Progenitor cell of endocrine pancreas (in vitro differentiated cells): ENCODE results near the gene CFAP410. TPM values are rescaled to one million over a fixed set of nuclear protein-coding genes. Genes with fewer than 3 reads are reported as not detected.
A peak's percentile ranks its signal among the peaks of the same experiment; 100 is the strongest.

Source experiments
- DNase-seq: peaks from one replicate; pipeline ENCODE4 v3.0.0; 2021; ENCODE audit warnings: low spot score; ENCODE audit not compliant: unreplicated experiment
- H3K27ac Mint-ChIP-seq: 2 replicates; pipeline ENCODE4 v1.8.0; 2021; ENCODE audit warnings: mild to moderate bottlenecking, moderate library complexity, mixed read lengths
- H3K27me3 Mint-ChIP-seq: 2 replicates; pipeline ENCODE4 v1.8.0; 2021; ENCODE audit warnings: mixed read lengths
- H3K36me3 Mint-ChIP-seq: 2 replicates; pipeline ENCODE4 v1.8.0; 2022; ENCODE audit warnings: mixed read lengths; ENCODE audit not compliant: insufficient read depth
- H3K4me1 Mint-ChIP-seq: 2 replicates; pipeline ENCODE4 v1.8.0; 2021; ENCODE audit warnings: low read depth, mixed read lengths
- H3K4me3 Mint-ChIP-seq: 2 replicates; pipeline ENCODE4 v1.8.0; 2021; ENCODE audit warnings: low read depth, mild to moderate bottlenecking, moderate library complexity, mixed read lengths
- H3K9me3 Mint-ChIP-seq: 2 replicates; pipeline ENCODE4 v1.8.0; 2021; ENCODE audit warnings: low read depth, mixed read lengths
- CTCF ChIP-seq: fragments of 200-600 bp; sonication (generic); IDR thresholded peaks from one replicate; pipeline ENCODE4 v1.5.0; 2021; ENCODE audit warnings: antibody characterized with exemption, mild to moderate bottlenecking; ENCODE audit not compliant: unreplicated experiment
- total RNA-seq: library from RNA; stranded (reverse); gene quantifications from 2 replicates; pipeline ENCODE4 v1.2.1, GENCODE V29; 2021

Gene CFAP410
- total RNA-seq, 1 donor from 2014 or later, result 32.4 TPM

- Mint-ChIP-seq H3K27me3 (no peaks in the 10 kb centered on the region), H3K9me3 (no peaks in the 10 kb centered on the region), H3K4me3 (no peak overlapping the region), H3K27ac (no peak overlapping the region), H3K36me3 (peaks cover 5% of the 10 kb centered on the region), H3K4me1 (no peaks in the 10 kb centered on the region)
- no peak for DNase-seq
- TF ChIP-seq CTCF, result no peak
Observed at GRCh38 chr21:44313451-44313850, 25.7 kb downstream of the CFAP410 start.

GRCh38 chr21:44312716-44313115 is 26.5 kb downstream of the CFAP410 start:
- no peak for DNase-seq
- Mint-ChIP-seq H3K36me3 (peaks cover 9% of the 10 kb centered on the region), H3K4me1 (no peaks in the 10 kb centered on the region), H3K9me3 (no peaks in the 10 kb centered on the region), H3K4me3 (no peak overlapping the region), H3K27ac (no peak overlapping the region), H3K27me3 (no peaks in the 10 kb centered on the region)
- no peak for TF ChIP-seq CTCF

GRCh38 chr21:44312089-44312488 is 27.1 kb downstream of the CFAP410 start:
- Mint-ChIP-seq H3K27me3 (no peaks in the 10 kb centered on the region), H3K4me3 (no peak overlapping the region), H3K36me3 (peaks cover 11% of the 10 kb centered on the region), H3K9me3 (no peaks in the 10 kb centered on the region), H3K27ac (no peak overlapping the region), H3K4me1 (peaks cover 2% of the 10 kb centered on the region)
- no peak for TF ChIP-seq CTCF
- DNase-seq, result no peak

GRCh38 chr21:44310628-44311507 is 28.3 kb downstream of the CFAP410 start:
- H3K4me1 Mint-ChIP-seq, result peaks cover 2% of the 10 kb centered on the region
- TF ChIP-seq CTCF, result no peak
- no peaks in the 10 kb centered on the region for H3K9me3 Mint-ChIP-seq
- no peaks in the 10 kb centered on the region for H3K27me3 Mint-ChIP-seq
- no peak overlapping the region for H3K4me3 Mint-ChIP-seq
- no peak for DNase-seq
- peaks cover 11% of the 10 kb centered on the region for H3K36me3 Mint-ChIP-seq
- no peak overlapping the region for H3K27ac Mint-ChIP-seq

GRCh38 chr21:44306936-44307704 is 32.1 kb downstream of the CFAP410 start:
- Mint-ChIP-seq H3K27ac (peak overlapping the region; percentile 37), H3K36me3 (peaks cover 11% of the 10 kb centered on the region), H3K27me3 (no peaks in the 10 kb centered on the region), H3K9me3 (no peaks in the 10 kb centered on the region), H3K4me1 (peaks cover 27% of the 10 kb centered on the region), H3K4me3 (no peak overlapping the region)
- no peak for TF ChIP-seq CTCF
- DNase-seq, result no peak
